HepG2 (cell line): ENCODE data around the gene RAD51. TPM values are rescaled to one million over a fixed set of nuclear protein-coding genes. Genes with fewer than 3 reads are reported as not detected.

Experiments used
- ATAC-seq: fragments of 200-7000 bp; cut with Tn5 transposase; 3 replicates; pipeline ENCODE4 v1.9.1; 2020; ENCODE audit warnings: mild to moderate bottlenecking, moderate library complexity
- BruUV-seq: library from RNA; stranded (reverse); fragments of 400-500 nt; replicated peaks from 2 replicates; lab custom pipeline; 2021; lab: Mats Ljungman, UMichigan
- CTCF ChIA-PET: fragments of 300-600 bp; formaldehyde crosslinking; extraction: SDS; loops from one replicate; lab custom pipeline; 2021; ENCODE audit warnings: low total read pairs, inconsistent platforms, low intra/inter-chr PET ratio; lab: Yijun Ruan, JAX
- POLR2A ChIA-PET: fragments of 350-600 bp; sonication (Branson Sonifier 250); formaldehyde crosslinking; loops from one replicate; lab custom pipeline; 2020; ENCODE audit warnings: antibody characterized with exemption, inconsistent platforms; lab: Yijun Ruan, JAX
- DNase-seq: peaks from one replicate; pipeline ENCODE4 v3.0.0-alpha.2; 2015; ENCODE audit warnings: low spot score
- FAIRE-seq: peaks from 3 replicates; lab custom pipeline; 2011; peaks lifted over from hg19 to GRCh38; lab: Jason Lieb, UNC
- H2AFZ ChIP-seq: one replicate; pipeline ENCODE4 v1.6.1; 2011; ENCODE audit warnings: low read length, inconsistent platforms
- H3K27ac ChIP-seq: fragments of 300-600 bp; 3 replicates; pipeline ENCODE4 v1.8.0; 2011; ENCODE audit warnings: mixed run types, mild to moderate bottlenecking, mixed read lengths, low read length, inconsistent platforms; ENCODE audit not compliant: insufficient read depth; ENCODE audit errors: extremely low read length
- H3K27me3 ChIP-seq, 2 experiments: fragments of 200-600 bp in 1 of 2; 2 replicates in 1 of 2; 3 replicates in 1 of 2; pipeline versions ENCODE4 v1.6.0 to v1.8.0; 2011; ENCODE audit warnings: low read length in 2 of 2, mild to moderate bottlenecking in 2 of 2, moderate library complexity in 2 of 2, inconsistent platforms in 1 of 2; ENCODE audit not compliant: insufficient read depth in 2 of 2, control insufficient read depth in 1 of 2
- H3K36me3 ChIP-seq, 2 experiments: fragments of 200-600 bp in 1 of 2; replicated peaks in 1 of 2; 2 replicates in 1 of 2; 3 replicates in 1 of 2; pipeline versions ENCODE4 v1.5.1 to v1.8.0; 2011; ENCODE audit warnings: low read length in 2 of 2, inconsistent platforms in 1 of 2; ENCODE audit not compliant: insufficient read depth in 2 of 2, control insufficient read depth in 1 of 2
- H3K4me1 ChIP-seq: 2 replicates; pipeline ENCODE4 v1.5.1; 2012; ENCODE audit warnings: low read length, inconsistent platforms; ENCODE audit not compliant: insufficient read depth
- H3K4me2 ChIP-seq: 2 replicates; pipeline ENCODE4 v1.6.0; 2011; ENCODE audit warnings: low read depth, low read length, inconsistent platforms
- H3K4me3 ChIP-seq, 3 experiments: fragments of 200-600 bp in 1 of 3; sonication (generic), shearing (Covaris generic) in 1 of 3; replicated peaks in 1 of 3; 2 replicates each; pipeline ENCODE4 v1.5.1; 2011 to 2016; ENCODE audit warnings: low read length in 3 of 3, inconsistent platforms in 2 of 3, low read depth in 2 of 3, mild to moderate bottlenecking in 2 of 3, control low read depth in 1 of 3, mixed read lengths in 1 of 3; ENCODE audit not compliant: insufficient read depth in 1 of 3
- H3K79me2 ChIP-seq: one replicate; pipeline ENCODE4 v1.6.1; 2011; ENCODE audit warnings: low read length, inconsistent platforms; ENCODE audit not compliant: insufficient read depth
- H3K9ac ChIP-seq: 2 replicates; pipeline ENCODE4 v1.6.0; 2011; ENCODE audit warnings: mild to moderate bottlenecking, low read depth, low read length, inconsistent platforms; ENCODE audit not compliant: insufficient read depth
- H3K9me3 ChIP-seq: 2 replicates; pipeline ENCODE4 v1.5.1; 2012; ENCODE audit warnings: mild to moderate bottlenecking, low read length
- H4K20me1 ChIP-seq: 2 replicates; pipeline ENCODE4 v1.6.0; 2011; ENCODE audit warnings: inconsistent platforms, mild to moderate bottlenecking, low read length, moderate library complexity; ENCODE audit not compliant: insufficient read depth
- ISX ChIP-seq: sonication (generic); formaldehyde crosslinking; conservative IDR thresholded peaks from 2 replicates; pipeline ENCODE4 v1.5.0; 2020; ENCODE audit warnings: missing genetic modification reagents
- MAFK ChIP-seq, 2 experiments: IDR thresholded peaks in 1 of 2; conservative IDR thresholded peaks in 1 of 2; 2 replicates each; pipeline ENCODE4 v1.6.1; 2011; ENCODE audit warnings: improper control_type of control experiment in 2 of 2, low read length in 2 of 2
- MYPOP ChIP-seq: sonication (generic); formaldehyde crosslinking; IDR thresholded peaks from 2 replicates; pipeline ENCODE4 v1.8.1; 2023; ENCODE audit warnings: mild to moderate bottlenecking, moderate library complexity, missing genetic modification reagents
- NCOR1 ChIP-seq: fragments of 200-600 bp; sonication (generic); IDR thresholded peaks from 2 replicates; pipeline ENCODE4 v1.7.0; 2017; ENCODE audit warnings: antibody characterized with exemption, low read length, borderline replicate concordance
- NFIB ChIP-seq: sonication (generic); formaldehyde crosslinking; IDR thresholded peaks from 2 replicates; pipeline ENCODE4 v1.9.0; 2021; ENCODE audit warnings: missing genetic modification reagents, mild to moderate bottlenecking, borderline replicate concordance
- PCBP2 ChIP-seq: fragments of 200-400 bp; formaldehyde crosslinking; optimal IDR thresholded peaks from 2 replicates; pipeline ENCODE3; 2018; ENCODE audit warnings: low read length, low read depth; ENCODE audit not compliant: poor library complexity, severe bottlenecking
- PITX1 ChIP-seq: sonication (generic); formaldehyde crosslinking; IDR thresholded peaks from 2 replicates; pipeline ENCODE4 v1.5.1; 2020; ENCODE audit warnings: mild to moderate bottlenecking, missing genetic modification reagents
- RAD21 ChIP-seq: fragments of 450-650 bp; formaldehyde crosslinking; IDR thresholded peaks from 2 replicates; pipeline ENCODE4 v1.5.0; 2020; ENCODE audit warnings: mild to moderate bottlenecking
- RBFOX2 ChIP-seq: fragments of 200-400 bp; formaldehyde crosslinking; IDR thresholded peaks from 2 replicates; pipeline ENCODE4 v1.6.1; 2017; ENCODE audit warnings: low read depth, mild to moderate bottlenecking, low read length
- SNAI1 ChIP-seq: sonication (generic); formaldehyde crosslinking; IDR thresholded peaks from 2 replicates; pipeline ENCODE4 v1.5.0; 2020; ENCODE audit warnings: mild to moderate bottlenecking, missing genetic modification reagents, borderline replicate concordance
- STAG1 ChIP-seq: sonication (generic); formaldehyde crosslinking; IDR thresholded peaks from 2 replicates; pipeline ENCODE4 v1.4.0; 2020; ENCODE audit warnings: missing genetic modification reagents
- TARDBP ChIP-seq: sonication (generic); formaldehyde crosslinking; IDR thresholded peaks from 2 replicates; pipeline ENCODE4 v1.8.0; 2022; ENCODE audit warnings: mild to moderate bottlenecking, missing genetic modification reagents
- UBTF ChIP-seq: sonication (generic); formaldehyde crosslinking; IDR thresholded peaks from 2 replicates; pipeline ENCODE4 v1.4.0; 2020; ENCODE audit warnings: mild to moderate bottlenecking, missing genetic modification reagents
- ZNF333 ChIP-seq: sonication (generic); formaldehyde crosslinking; IDR thresholded peaks from 2 replicates; pipeline ENCODE4 v1.4.0; 2020; ENCODE audit warnings: mild to moderate bottlenecking, missing genetic modification reagents, borderline replicate concordance
- ZNF350 ChIP-seq: sonication (generic); formaldehyde crosslinking; IDR thresholded peaks from 2 replicates; pipeline ENCODE4 v1.4.0; 2020; ENCODE audit warnings: mild to moderate bottlenecking, low read depth, missing genetic modification reagents, borderline replicate concordance
- ZSCAN29 ChIP-seq: sonication (generic); formaldehyde crosslinking; conservative IDR thresholded peaks from 2 replicates; pipeline ENCODE4 v1.4.0; 2020; ENCODE audit warnings: mild to moderate bottlenecking, missing genetic modification reagents
- WGBS: methylation state at CpG from one replicate; pipeline ENCODE4 v1.1.6; 2017; ENCODE audit warnings: low lambda C conversion rate; 5-methylcytosine and 5-hydroxymethylcytosine counted together
- in situ Hi-C: cut with HindIII; loops from 2 replicates; pipeline ENCODE4 v1.10.0; 2017; ENCODE audit warnings: low pct_unique_long_range_greater_than_20kb; ENCODE audit not compliant: extremely low pct_ligation_motif_present
- intact Hi-C: fragments of 100-400 bp; cut with micrococcal nuclease; formaldehyde crosslinking; loops from one replicate; pipeline ENCODE4 v1.10.0; 2022; ENCODE audit not compliant: unreplicated experiment
- polyA plus RNA-seq, 8 experiments: library from polyadenylated mRNA; depleted of rRNA in 3 of 8; stranded (reverse) in 7 of 8; unstranded in 1 of 8; fragments of >200 nt; fragmentation: Illumina TruSeq in 4 of 8; extraction: Trizol in 4 of 8; gene quantifications; 2 replicates each; pipeline versions ENCODE4 v1.2.1 to v1.2.3, GENCODE V29; 2011 to 2016; ENCODE audit warnings: low read depth in 4 of 8, missing spikeins in 1 of 8, mixed read lengths in 1 of 8; ENCODE audit not compliant: insufficient read depth in 1 of 8
- total RNA-seq, 5 experiments: library from RNA; depleted of rRNA; stranded (reverse); fragments of >200 nt; fragmentation: Illumina TruSeq; extraction: Trizol; gene quantifications; 2 replicates each; pipeline ENCODE4 v1.2.3, GENCODE V29; 2016; ENCODE audit warnings: low read depth in 1 of 5

RAD51 gene
- total and polyA plus RNA-seq, 2 of the 13 experiments (the other 11 are each of a cell fraction or from before 2014, with no cell fraction given) = 8.5 to 12.8 TPM

GRCh38 chr15:40702077-40702476, 7.1 kb downstream of the RAD51 start:
- no peak for ATAC-seq
- TF ChIP-seq ZSCAN29 = no peak
- peak; percentile 26 to 49; a peak in 2 of 4 replicates for TF ChIP-seq MAFK (conservative IDR thresholded peaks at IDR 0.05 in 1 of 2, IDR thresholded peaks at IDR 0.05 in 1 of 2; ENCODE audit: low read length in 2 of 2)
- peak; percentile 42 for TF ChIP-seq STAG1
- no peaks in the 10 kb centered on the region for H3K79me2 ChIP-seq
- no peaks in the 10 kb centered on the region for H4K20me1 ChIP-seq
- H3K9me3 ChIP-seq = no peaks in the 10 kb centered on the region
- no peak overlapping the region for H3K27ac ChIP-seq
- no peaks in the 10 kb centered on the region for H3K4me1 ChIP-seq
- POLR2A ChIA-PET = no interaction called here
- no TSS peak for BruUV-seq
- intact Hi-C loops = loop anchor here (5.0 kb wide), 1 partner anchor 190 kb away; the partner anchor contains the start of gene VPS18
- H3K4me2 ChIP-seq = no peak overlapping the region
- H3K36me3 ChIP-seq = peaks cover 3 to 43% of the 10 kb centered on the region in 2 experiments; a peak in 3 of 5 replicates
- CTCF ChIA-PET = no interaction called here
- no peak overlapping the region for H3K9ac ChIP-seq
- peak; percentile 4 for DNase-seq
- FAIRE-seq = no peak
- no peak overlapping the region for H3K4me3 ChIP-seq
- H3K27me3 ChIP-seq = no peaks in the 10 kb centered on the region
- H2AFZ ChIP-seq = no peak overlapping the region
- WGBS = 95% methylated on average over 7 of the region's 7 CpGs
- in situ Hi-C loops = no loop called here

GRCh38 chr15:40706121-40706520, 11.1 kb downstream of the RAD51 start:
- H3K27ac ChIP-seq = no peak overlapping the region
- no peaks in the 10 kb centered on the region for H3K9me3 ChIP-seq
- POLR2A ChIA-PET = interaction anchor here (1.8 kb wide), 1 partner anchor 11 kb away, joined by 6 read pairs; the partner anchor contains the start of gene RAD51
- no peaks in the 10 kb centered on the region for H3K27me3 ChIP-seq
- no peaks in the 10 kb centered on the region for H4K20me1 ChIP-seq
- H3K4me3 ChIP-seq = no peak overlapping the region
- WGBS = 99% methylated on average over 2 of the region's 2 CpGs
- no peaks in the 10 kb centered on the region for H3K79me2 ChIP-seq
- H3K36me3 ChIP-seq = peaks cover 6 to 44% of the 10 kb centered on the region in 2 experiments; a peak in 4 of 5 replicates
- in situ Hi-C loops = no loop called here
- FAIRE-seq (no peak), ATAC-seq (no peak), DNase-seq (no peak)
- BruUV-seq = no TSS peak
- no peak overlapping the region for H3K9ac ChIP-seq
- intact Hi-C loops = no loop called here
- CTCF ChIA-PET = no interaction called here
- H3K4me1 ChIP-seq = no peaks in the 10 kb centered on the region
- H3K4me2 ChIP-seq = no peak overlapping the region
- H2AFZ ChIP-seq = no peak overlapping the region
- TF ChIP-seq TARDBP (CRISPR knock-in tag) (no peak), SNAI1 (CRISPR knock-in tag) (no peak), ZNF333 (CRISPR knock-in tag) (no peak), ISX (CRISPR knock-in tag) (no peak), NFIB (CRISPR knock-in tag) (no peak), NCOR1 (no peak), PITX1 (CRISPR knock-in tag) (no peak), UBTF (CRISPR knock-in tag) (no peak), RAD21 (CRISPR knock-in tag) (no peak), RBFOX2 (no peak), PCBP2 (no peak), ZNF350 (CRISPR knock-in tag) (no peak), MYPOP (CRISPR knock-in tag) (no peak)
